Endothelial cell of umbilical vein (primary cell): ENCODE measurements around the gene XRCC4. TPM values are rescaled to one million over a fixed set of nuclear protein-coding genes. Genes with fewer than 3 reads are reported as not detected.

Experiments
- BruUV-seq: library from RNA; stranded (reverse); fragments of 400-500 nt; replicated peaks from 2 replicates; lab custom pipeline; 2021; lab: Mats Ljungman, UMichigan
- CTCF ChIA-PET: fragments of 300-600, 350-600 bp; sonication (Branson Sonifier 250); formaldehyde crosslinking; loops from one replicate; lab custom pipeline; 2021; ENCODE audit warnings: antibody characterized with exemption, inconsistent platforms; lab: Charles Lee
- POLR2A ChIA-PET: fragments of 300-600, 350-600 bp; sonication (Branson Sonifier 250); formaldehyde crosslinking; loops from one replicate; lab custom pipeline; 2021; ENCODE audit warnings: antibody characterized with exemption, inconsistent platforms; lab: Charles Lee
- DNase-seq: peaks from one replicate; pipeline ENCODE4 v3.0.0-alpha.2; 2011; ENCODE audit warnings: low read depth, low spot score
- FAIRE-seq: peaks from 2 replicates; lab custom pipeline; 2011; peaks lifted over from hg19 to GRCh38; lab: Jason Lieb, UNC
- H2AFZ ChIP-seq: 2 replicates; pipeline ENCODE4 v1.6.0; 2012; ENCODE audit warnings: low read depth, low read length, control low read depth, inconsistent platforms
- H3K27ac ChIP-seq: 2 replicates; pipeline ENCODE4 v1.5.1; 2011; ENCODE audit warnings: low read depth, mild to moderate bottlenecking, control low read depth, low read length, moderate library complexity; ENCODE audit not compliant: insufficient read depth
- H3K27me3 ChIP-seq, 2 experiments: 2 replicates each; pipeline versions ENCODE4 v1.6.0 to v1.6.1; 2011; ENCODE audit warnings: low read length in 2 of 2, mixed read lengths in 1 of 2; ENCODE audit not compliant: control insufficient read depth in 2 of 2, insufficient read depth in 2 of 2
- H3K36me3 ChIP-seq, 2 experiments: 2 replicates in 1 of 2; 3 replicates in 1 of 2; pipeline ENCODE4 v1.5.1; 2011; ENCODE audit warnings: low read length in 2 of 2, mild to moderate bottlenecking in 1 of 2, moderate library complexity in 1 of 2; ENCODE audit not compliant: control insufficient read depth in 2 of 2, insufficient read depth in 2 of 2; ENCODE audit errors: extremely low read depth in 1 of 2
- H3K4me1 ChIP-seq: 3 replicates; pipeline ENCODE4 v1.5.1; 2011; ENCODE audit warnings: mild to moderate bottlenecking, low read length; ENCODE audit not compliant: control insufficient read depth, insufficient read depth; ENCODE audit errors: extremely low read depth
- H3K4me2 ChIP-seq: 2 replicates; pipeline ENCODE4 v1.6.1; 2011; ENCODE audit warnings: low read length, control low read depth, mixed read lengths; ENCODE audit not compliant: insufficient read depth
- H3K4me3 ChIP-seq, 3 experiments: fragments of 200-600 bp in 1 of 3; sonication (generic), shearing (Covaris generic) in 1 of 3; replicated peaks in 1 of 3; 2 replicates each; pipeline ENCODE4 v1.5.1; 2011 to 2016; ENCODE audit warnings: control low read depth in 3 of 3, low read length in 3 of 3, mild to moderate bottlenecking in 2 of 3, inconsistent platforms in 1 of 3, low read depth in 1 of 3, moderate library complexity in 1 of 3; ENCODE audit not compliant: insufficient read depth in 1 of 3
- H3K79me2 ChIP-seq: 2 replicates; pipeline ENCODE4 v1.6.0; 2012; ENCODE audit warnings: low read length, inconsistent platforms; ENCODE audit not compliant: control insufficient read depth, insufficient read depth
- H3K9ac ChIP-seq: replicated peaks from 2 replicates; pipeline ENCODE3; 2011; ENCODE audit warnings: low read length, control low read depth; ENCODE audit not compliant: insufficient read depth; ENCODE audit errors: extremely low read depth
- H3K9me1 ChIP-seq: replicated peaks from 3 replicates; pipeline ENCODE4 v1.6.0; 2011; ENCODE audit warnings: mild to moderate bottlenecking, low read length; ENCODE audit not compliant: control insufficient read depth, insufficient read depth; ENCODE audit errors: extremely low read depth
- H3K9me3 ChIP-seq: replicated peaks from 2 replicates; pipeline ENCODE4 v1.5.1; 2012; ENCODE audit warnings: low read length, inconsistent platforms; ENCODE audit not compliant: control insufficient read depth, insufficient read depth
- H4K20me1 ChIP-seq: replicated peaks from 2 replicates; pipeline ENCODE3; 2011; ENCODE audit warnings: mild to moderate bottlenecking, low read length; ENCODE audit not compliant: control insufficient read depth, insufficient read depth; ENCODE audit errors: extremely low read depth
- CTCF ChIP-seq, 2 donors: IDR thresholded peaks; 1 replicate in 1 of 2; 2 replicates in 1 of 2; pipeline ENCODE4 v1.5.1; 2011; ENCODE audit warnings: low read length in 2 of 2, mild to moderate bottlenecking in 2 of 2, moderate library complexity in 2 of 2, control low read depth in 1 of 2, inconsistent platforms in 1 of 2, low read depth in 1 of 2; ENCODE audit not compliant: insufficient read depth in 1 of 2; ENCODE audit errors: extremely low read depth in 1 of 2
- EZH2 ChIP-seq: IDR thresholded peaks from 2 replicates; pipeline ENCODE4 v1.6.1; 2012; ENCODE audit warnings: borderline replicate concordance, low read depth, mild to moderate bottlenecking, moderate library complexity, low read length, inconsistent platforms; ENCODE audit not compliant: severe bottlenecking
- FOS ChIP-seq: IDR thresholded peaks from 2 replicates; pipeline ENCODE4 v1.6.1; 2011; ENCODE audit warnings: mild to moderate bottlenecking, low read length, moderate library complexity, borderline replicate concordance; ENCODE audit not compliant: insufficient read depth
- GATA2 ChIP-seq: IDR thresholded peaks from 2 replicates; pipeline ENCODE4 v1.7.0; 2011; ENCODE audit warnings: low read depth, mild to moderate bottlenecking, moderate library complexity, mixed read lengths, low read length; ENCODE audit not compliant: insufficient read length, insufficient read depth
- JUN ChIP-seq: IDR thresholded peaks from 2 replicates; pipeline ENCODE4 v1.6.1; 2011; ENCODE audit warnings: borderline replicate concordance, low read depth; ENCODE audit not compliant: insufficient read length, insufficient read depth
- MAX ChIP-seq: IDR thresholded peaks from 2 replicates; pipeline ENCODE4 v1.6.1; 2011; ENCODE audit not compliant: insufficient read depth, insufficient read length
- MYC ChIP-seq: IDR thresholded peaks from one replicate; pipeline ENCODE4 v1.6.1; 2011; ENCODE audit warnings: mild to moderate bottlenecking, low read depth, low read length
- POLR2A ChIP-seq: IDR thresholded peaks from 2 replicates; pipeline ENCODE4 v1.6.1; 2012; ENCODE audit warnings: low read depth, mild to moderate bottlenecking, control low read depth, low read length
- POLR2AphosphoS5 ChIP-seq: IDR thresholded peaks from 2 replicates; pipeline ENCODE4 v1.6.1; 2012; ENCODE audit warnings: low read depth, mild to moderate bottlenecking, control low read depth, low read length, moderate library complexity; ENCODE audit not compliant: insufficient read depth
- dilution Hi-C: fragments of 300-500 bp; cut with MboI; formaldehyde crosslinking; loops from one replicate; pipeline ENCODE4 v1.15.0; 2019; ENCODE audit warnings: low sequenced_read_pairs; ENCODE audit not compliant: extremely low pct_ligation_motif_present
- intact Hi-C: fragments of 100-400 bp; cut with micrococcal nuclease; formaldehyde crosslinking; loops from one replicate; pipeline ENCODE4 v1.10.0; 2022
- polyA plus RNA-seq, 4 experiments: library from polyadenylated mRNA; depleted of rRNA in 3 of 4; stranded (reverse) in 3 of 4; unstranded in 1 of 4; fragments of >200 nt; gene quantifications; 2 replicates each; pipeline versions ENCODE4 v1.2.1 to v1.2.3, GENCODE V29; 2011 to 2012; ENCODE audit warnings: missing spikeins in 1 of 4
- total RNA-seq: library from RNA; stranded (reverse); gene quantifications from 2 replicates; pipeline ENCODE4 v1.2.3, GENCODE V29; 2021

XRCC4 gene
- total and polyA plus RNA-seq, 2 donors (not counting 3 experiments of a cell fraction or from before 2014, with no cell fraction given) = 1.3 to 7.7 TPM

DNA sequence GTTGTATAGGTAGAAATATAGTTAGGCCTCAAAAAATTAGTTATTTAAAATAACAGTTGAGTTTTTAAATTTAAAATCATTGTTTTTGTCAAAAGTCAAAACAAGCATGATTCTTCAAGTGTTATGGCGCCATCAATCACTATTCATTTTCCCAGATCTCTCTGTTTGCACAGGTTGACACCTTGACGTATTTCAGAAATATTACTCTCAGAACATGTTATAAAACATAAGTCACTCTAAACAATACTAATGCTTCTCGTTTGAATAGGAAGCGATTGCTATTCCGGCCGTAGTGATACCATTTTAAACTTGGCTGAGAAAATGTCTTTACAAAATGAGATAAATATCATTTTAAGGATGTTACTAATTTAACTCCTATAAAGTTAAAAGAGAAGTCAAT is 268.1 kb downstream of the XRCC4 start:
- Histone ChIP-seq H3K79me2 (no peaks in the 10 kb centered on the region), H3K4me1 (no peaks in the 10 kb centered on the region), H3K36me3 (no peaks in the 10 kb centered on the region), H3K4me2 (no peak overlapping the region), H3K9ac (no peak overlapping the region), H3K4me3 (no peak overlapping the region), H3K9me3 (no peaks in the 10 kb centered on the region), H2AFZ (no peak overlapping the region), H3K27me3 (no peaks in the 10 kb centered on the region), H3K27ac (no peak overlapping the region), H3K9me1 (no peaks in the 10 kb centered on the region), H4K20me1 (no peaks in the 10 kb centered on the region)
- TF ChIP-seq GATA2 = no peak
- no peak for TF ChIP-seq JUN
- TF ChIP-seq MYC = no peak
- no peak for TF ChIP-seq MAX
- no peak for TF ChIP-seq FOS
- TF ChIP-seq EZH2 = no peak
- no peak for TF ChIP-seq POLR2A
- no peak for TF ChIP-seq CTCF (IDR thresholded peaks at IDR 0.05; ENCODE audit: extremely low read depth in 1 of 2, insufficient read depth in 1 of 2, low read depth in 1 of 2, low read length in 2 of 2)
- TF ChIP-seq POLR2AphosphoS5 = no peak
- no peak for DNase-seq
- BruUV-seq = no TSS peak
- dilution Hi-C loops (no loop called here), intact Hi-C loops (no loop called here)
- no peak for FAIRE-seq
- CTCF ChIA-PET = no interaction called here
- POLR2A ChIA-PET = no interaction called here
